Measurements from ENCODE around the gene CBX3.
A peak's percentile ranks its signal among the peaks of the same experiment; 100 is the strongest.

GRCh38 chr7:26200444-26201246 lies 900 bp upstream of the CBX3 start, which contains the start of gene HNRNPA2B1:
- TF ChIP-seq, protein P1, sequence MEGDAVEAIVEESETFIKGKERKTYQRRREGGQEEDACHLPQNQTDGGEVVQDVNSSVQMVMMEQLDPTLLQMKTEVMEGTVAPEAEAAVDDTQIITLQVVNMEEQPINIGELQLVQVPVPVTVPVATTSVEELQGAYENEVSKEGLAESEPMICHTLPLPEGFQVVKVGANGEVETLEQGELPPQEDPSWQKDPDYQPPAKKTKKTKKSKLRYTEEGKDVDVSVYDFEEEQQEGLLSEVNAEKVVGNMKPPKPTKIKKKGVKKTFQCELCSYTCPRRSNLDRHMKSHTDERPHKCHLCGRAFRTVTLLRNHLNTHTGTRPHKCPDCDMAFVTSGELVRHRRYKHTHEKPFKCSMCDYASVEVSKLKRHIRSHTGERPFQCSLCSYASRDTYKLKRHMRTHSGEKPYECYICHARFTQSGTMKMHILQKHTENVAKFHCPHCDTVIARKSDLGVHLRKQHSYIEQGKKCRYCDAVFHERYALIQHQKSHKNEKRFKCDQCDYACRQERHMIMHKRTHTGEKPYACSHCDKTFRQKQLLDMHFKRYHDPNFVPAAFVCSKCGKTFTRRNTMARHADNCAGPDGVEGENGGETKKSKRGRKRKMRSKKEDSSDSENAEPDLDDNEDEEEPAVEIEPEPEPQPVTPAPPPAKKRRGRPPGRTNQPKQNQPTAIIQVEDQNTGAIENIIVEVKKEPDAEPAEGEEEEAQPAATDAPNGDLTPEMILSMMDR (IDR thresholded peaks at IDR 0.05) = peak in 2 of 6 experiments; percentile 9 to 16
- TF ChIP-seq POLR2A (IDR thresholded peaks at IDR 0.05) = peak; percentile 100

Data from thyroid gland (tissue), 4 donors.